ENCODE data around the gene XXYLT1.
"Not testable (repeated sequence)": the region's sequence is repeated elsewhere in the genome, so short reads cannot be mapped to it uniquely, and the experiment has no call there.

XXYLT1 gene

GRCh38 chr3:195062866-195063540 is 208.0 kb downstream of the XXYLT1 start:
- DNase-seq (ENCODE audit: low read depth) = no peak

- no peak for DNase-seq (ENCODE audit: low read depth)
These were observed 209.0 kb downstream of the XXYLT1 start for GRCh38 chr3:195061756-195062655.

- DNase-seq (ENCODE audit: low read depth) = no peak
These were observed 210.2 kb downstream of the XXYLT1 start for GRCh38 chr3:195060531-195061291.

GRCh38 chr3:195060217-195060481 is 210.8 kb downstream of the XXYLT1 start:
- no peak for DNase-seq (ENCODE audit: low read depth)

- no peak for DNase-seq (ENCODE audit: low read depth)
These were observed 211.3 kb downstream of the XXYLT1 start for GRCh38 chr3:195059471-195060216.

- no peak for DNase-seq (ENCODE audit: low read depth)
These were observed 212.0 kb downstream of the XXYLT1 start for GRCh38 chr3:195059006-195059350.

- DNase-seq (ENCODE audit: low read depth) = no peak
These were observed 212.5 kb downstream of the XXYLT1 start for GRCh38 chr3:195058336-195059005.

- no peak for DNase-seq (ENCODE audit: low read depth)
These were observed 213.2 kb downstream of the XXYLT1 start for GRCh38 chr3:195057716-195058115.

- no peak for DNase-seq (ENCODE audit: low read depth)
These were observed 214.5 kb downstream of the XXYLT1 start for GRCh38 chr3:195056506-195056905.

GRCh38 chr3:195054311-195054710 is 216.6 kb downstream of the XXYLT1 start:
- no peak for DNase-seq (ENCODE audit: low read depth)

- no peak for DNase-seq (ENCODE audit: low read depth)
These were observed 218.0 kb downstream of the XXYLT1 start for GRCh38 chr3:195052939-195053338.

- not testable (repeated sequence) for DNase-seq (ENCODE audit: low read depth)
These were observed 220.7 kb downstream of the XXYLT1 start for GRCh38 chr3:195050296-195050695.

GRCh38 chr3:195048059-195048905 is 222.7 kb downstream of the XXYLT1 start:
- DNase-seq (ENCODE audit: low read depth) = no peak

GRCh38 chr3:195047536-195047935 is 223.4 kb downstream of the XXYLT1 start:
- DNase-seq (ENCODE audit: low read depth) = no peak

GRCh38 chr3:195046441-195046840 is 224.5 kb downstream of the XXYLT1 start:
- DNase-seq (ENCODE audit: low read depth) = no peak

- DNase-seq (ENCODE audit: low read depth) = no peak
These were observed 225.3 kb downstream of the XXYLT1 start for GRCh38 chr3:195045481-195046210.

GRCh38 chr3:195044411-195044810 is 226.5 kb downstream of the XXYLT1 start:
- no peak for DNase-seq (ENCODE audit: low read depth)

- no peak for DNase-seq (ENCODE audit: low read depth)
These were observed 227.2 kb downstream of the XXYLT1 start for GRCh38 chr3:195043607-195044339.
